NCI-H460 (cell line): ENCODE data around the gene ZNF91. TPM values are rescaled to one million over a fixed set of nuclear protein-coding genes. Genes with fewer than 3 reads are reported as not detected.
"Not testable (repeated sequence)": the region's sequence is repeated elsewhere in the genome, so short reads cannot be mapped to it uniquely, and the experiment has no call there.

Experiments
- DNase-seq: peaks from one replicate; pipeline ENCODE4 v3.0.0-alpha.2; 2016; ENCODE audit warnings: low read depth; ENCODE audit errors: extremely low read depth
- polyA plus RNA-seq: library from polyadenylated mRNA; depleted of rRNA; stranded (reverse); fragments of >200 nt; gene quantifications from 2 replicates; pipeline ENCODE4 v1.2.3, GENCODE V29; 2014; cell fraction: nucleus; rRNA removed
- total RNA-seq: library from RNA; depleted of rRNA; stranded (reverse); fragments of >200 nt; shearing (Covaris generic); gene quantifications from 2 replicates; pipeline ENCODE4 v1.2.3, GENCODE V29; 2014; rRNA removed

Gene ZNF91
- 1.0 and 1.5 TPM in 2 replicates for total RNA-seq
- polyA plus RNA-seq: 0.14 and 0.39 TPM in 2 replicates

GRCh38 chr19:23395041-23395721 lies at the start of gene ZNF91:
ZNF91 (minus strand) TSS chr19:23395471; CDS start chr19:23395354, 117 bp downstream.
- peak; percentile 20 for DNase-seq

GRCh38 chr19:23440791-23441190 lies 45.5 kb upstream of the ZNF91 start:
- DNase-seq: no peak

GRCh38 chr19:23440207-23440606 lies 44.9 kb upstream of the ZNF91 start:
- DNase-seq: no peak

- no peak for DNase-seq
Observed at GRCh38 chr19:23439623-23440022, 44.4 kb upstream of the ZNF91 start.

- DNase-seq: no peak
Observed at GRCh38 chr19:23437901-23438300, 42.6 kb upstream of the ZNF91 start.

- DNase-seq: no peak
Observed at GRCh38 chr19:23436944-23437343, 41.7 kb upstream of the ZNF91 start.

- DNase-seq: no peak
Observed at GRCh38 chr19:23436318-23436717, 41.0 kb upstream of the ZNF91 start.

GRCh38 chr19:23420824-23421223 lies 25.6 kb upstream of the ZNF91 start:
- no peak for DNase-seq

- DNase-seq: not testable (repeated sequence)
Observed at GRCh38 chr19:23419261-23419660, 24.0 kb upstream of the ZNF91 start.

GRCh38 chr19:23415561-23416191 lies 20.4 kb upstream of the ZNF91 start:
- no peak for DNase-seq

GRCh38 chr19:23415034-23415433 lies 19.8 kb upstream of the ZNF91 start:
- no peak for DNase-seq

- DNase-seq: no peak
Observed at GRCh38 chr19:23410155-23410554, 14.9 kb upstream of the ZNF91 start.

- DNase-seq: no peak
Observed at GRCh38 chr19:23409392-23410048, 14.2 kb upstream of the ZNF91 start.

- no peak for DNase-seq
Observed at GRCh38 chr19:23407616-23408133, 12.4 kb upstream of the ZNF91 start.

GRCh38 chr19:23406721-23407120 lies 11.4 kb upstream of the ZNF91 start:
- no peak for DNase-seq

GRCh38 chr19:23406091-23406490 lies 10.8 kb upstream of the ZNF91 start:
- no peak for DNase-seq

GRCh38 chr19:23404676-23405075 lies 9.4 kb upstream of the ZNF91 start:
- no peak for DNase-seq

GRCh38 chr19:23403581-23404324 lies 8.5 kb upstream of the ZNF91 start:
- DNase-seq: no peak

- no peak for DNase-seq
Observed at GRCh38 chr19:23403052-23403451, 7.8 kb upstream of the ZNF91 start.

GRCh38 chr19:23402388-23402787 lies 7.1 kb upstream of the ZNF91 start:
- no peak for DNase-seq

GRCh38 chr19:23401086-23401610 lies 5.9 kb upstream of the ZNF91 start:
- DNase-seq: no peak
